ENCODE data around the gene CCDC15.
"Not testable (repeated sequence)": the region's sequence is repeated elsewhere in the genome, so short reads cannot be mapped to it uniquely, and the experiment has no call there.

DNA sequence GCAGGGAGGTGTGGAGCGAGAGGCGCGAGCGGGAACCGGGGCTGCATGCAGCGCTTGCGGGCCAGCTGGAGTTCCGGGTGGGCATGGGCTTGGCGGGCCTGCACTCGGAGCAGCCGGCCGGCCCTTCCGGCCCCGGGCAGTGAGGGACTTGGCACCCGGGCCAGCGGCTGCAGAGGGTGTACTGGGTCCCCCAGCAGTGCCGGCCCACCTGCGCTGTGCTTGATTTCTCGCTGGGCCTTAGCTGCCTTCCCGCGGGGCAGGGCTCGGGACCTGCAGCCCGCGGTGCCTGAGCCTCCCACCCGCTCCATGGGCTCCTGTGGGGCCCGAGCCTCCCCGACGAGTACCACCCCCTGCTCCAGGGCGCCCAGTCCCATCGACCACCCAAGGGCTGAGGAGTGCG is 135.5 kb downstream of the CCDC15 start:
- TF ChIP-seq POLR2A (IDR thresholded peaks at IDR 0.05): not testable (repeated sequence)
- TF ChIP-seq, protein P1, sequence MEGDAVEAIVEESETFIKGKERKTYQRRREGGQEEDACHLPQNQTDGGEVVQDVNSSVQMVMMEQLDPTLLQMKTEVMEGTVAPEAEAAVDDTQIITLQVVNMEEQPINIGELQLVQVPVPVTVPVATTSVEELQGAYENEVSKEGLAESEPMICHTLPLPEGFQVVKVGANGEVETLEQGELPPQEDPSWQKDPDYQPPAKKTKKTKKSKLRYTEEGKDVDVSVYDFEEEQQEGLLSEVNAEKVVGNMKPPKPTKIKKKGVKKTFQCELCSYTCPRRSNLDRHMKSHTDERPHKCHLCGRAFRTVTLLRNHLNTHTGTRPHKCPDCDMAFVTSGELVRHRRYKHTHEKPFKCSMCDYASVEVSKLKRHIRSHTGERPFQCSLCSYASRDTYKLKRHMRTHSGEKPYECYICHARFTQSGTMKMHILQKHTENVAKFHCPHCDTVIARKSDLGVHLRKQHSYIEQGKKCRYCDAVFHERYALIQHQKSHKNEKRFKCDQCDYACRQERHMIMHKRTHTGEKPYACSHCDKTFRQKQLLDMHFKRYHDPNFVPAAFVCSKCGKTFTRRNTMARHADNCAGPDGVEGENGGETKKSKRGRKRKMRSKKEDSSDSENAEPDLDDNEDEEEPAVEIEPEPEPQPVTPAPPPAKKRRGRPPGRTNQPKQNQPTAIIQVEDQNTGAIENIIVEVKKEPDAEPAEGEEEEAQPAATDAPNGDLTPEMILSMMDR (IDR thresholded peaks at IDR 0.05): not testable (repeated sequence)

Measured in body of pancreas (tissue), 4 donors.